AG04449 (cell line): ENCODE results near the gene FAM229A.

ENCODE experiments used
- CTCF ChIA-PET: fragments of 350-600 bp; formaldehyde crosslinking; extraction: SDS; loops from one replicate; lab custom pipeline; 2021; ENCODE audit warnings: antibody characterized with exemption; lab: Yijun Ruan, JAX
- POLR2A ChIA-PET: fragments of 400-600, 350-600 bp; formaldehyde crosslinking; extraction: SDS; loops from one replicate; lab custom pipeline; 2020; ENCODE audit warnings: antibody characterized with exemption, inconsistent platforms; lab: Yijun Ruan, JAX
- DNase-seq: peaks from one replicate; pipeline ENCODE4 v3.0.0-alpha.2; 2010; ENCODE audit warnings: low read depth, low spot score
- H3K4me3 ChIP-seq: 2 replicates; pipeline ENCODE4 v1.5.1; 2011; ENCODE audit warnings: low read depth, mild to moderate bottlenecking, control low read depth, low read length
- CTCF ChIP-seq: IDR thresholded peaks from one replicate; pipeline ENCODE4 v1.5.1; 2011; ENCODE audit warnings: mild to moderate bottlenecking, moderate library complexity, low read length, control low read depth, inconsistent platforms; ENCODE audit not compliant: insufficient read depth; ENCODE audit errors: missing control alignments

Gene FAM229A

GRCh38 chr1:32311709-32312393, 50.4 kb downstream of the FAM229A start:
- ChIA-PET POLR2A (no interaction called here), CTCF (interaction anchor here (0.8 to 2.0 kb wide), 3 partner anchors 88 to 98 kb away, joined by 3 to 10 read pairs (median 3); no protein-coding TSS in a partner anchor)
- H3K4me3 ChIP-seq, result no peak overlapping the region
- no peak for TF ChIP-seq CTCF
- DNase-seq, result no peak
